Neural cell (in vitro differentiated cells): ENCODE data around the gene MYEF2. TPM values are rescaled to one million over a fixed set of nuclear protein-coding genes. Genes with fewer than 3 reads are reported as not detected.

ENCODE experiments used
- H2AFZ ChIP-seq: fragments of 200-600, 300-800 bp; sonication (generic), shearing (Covaris generic); 2 replicates; pipeline ENCODE4 v1.6.0; 2014; ENCODE audit warnings: low read depth, mild to moderate bottlenecking, antibody characterized with exemption, low read length, moderate library complexity
- H3F3A ChIP-seq: fragments of 200-600 bp; shearing (Covaris generic); 2 replicates; pipeline ENCODE4 v1.6.1; 2016; ENCODE audit warnings: mild to moderate bottlenecking, moderate library complexity, mixed read lengths, antibody characterized with exemption, low read length; ENCODE audit not compliant: insufficient read depth, poor library complexity, severe bottlenecking
- H3K27ac ChIP-seq: fragments of 200-600, 300-800 bp; sonication (generic), shearing (Covaris generic); 2 replicates; pipeline ENCODE4 v1.5.1; 2014; ENCODE audit warnings: mild to moderate bottlenecking, low read length, moderate library complexity
- H3K27me3 ChIP-seq: fragments of 300-800, 200-600 bp; sonication (generic), shearing (Covaris generic); 2 replicates; pipeline ENCODE4 v1.6.0; 2014; ENCODE audit warnings: mild to moderate bottlenecking, low read depth, low read length, moderate library complexity; ENCODE audit not compliant: insufficient read depth
- H3K36me3 ChIP-seq: fragments of 300-800, 200-600 bp; sonication (generic), shearing (Covaris generic); 2 replicates; pipeline ENCODE4 v1.5.1; 2014; ENCODE audit warnings: mild to moderate bottlenecking, antibody characterized with exemption, low read length, moderate library complexity; ENCODE audit not compliant: insufficient read depth
- H3K4me2 ChIP-seq: fragments of 300-800, 200-600 bp; sonication (generic), shearing (Covaris generic); 2 replicates; pipeline ENCODE4 v1.6.0; 2014; ENCODE audit warnings: mild to moderate bottlenecking, low read length
- H3K4me3 ChIP-seq: fragments of 300-800, 200-600 bp; sonication (generic), shearing (Covaris generic); 2 replicates; pipeline ENCODE4 v1.5.1; 2014; ENCODE audit warnings: mild to moderate bottlenecking, low read length, moderate library complexity
- H3K79me2 ChIP-seq: fragments of 200-600 bp; shearing (Covaris generic); replicated peaks from 2 replicates; pipeline ENCODE4 v1.6.0; 2014; ENCODE audit warnings: mild to moderate bottlenecking, low read length, moderate library complexity; ENCODE audit not compliant: insufficient read depth
- H3K9ac ChIP-seq: fragments of 300-800, 200-600 bp; sonication (generic), shearing (Covaris generic); 2 replicates; pipeline ENCODE4 v1.6.1; 2016; ENCODE audit warnings: mild to moderate bottlenecking, low read length, mixed read lengths
- H3K9me2 ChIP-seq: fragments of 200-600 bp; shearing (Covaris generic); 2 replicates; pipeline ENCODE4 v1.6.1; 2016; ENCODE audit warnings: mild to moderate bottlenecking, low read length, mixed read lengths; ENCODE audit not compliant: insufficient read depth
- H3K9me3 ChIP-seq: fragments of 200-600, 300-800 bp; sonication (generic), shearing (Covaris generic); 2 replicates; pipeline ENCODE4 v1.6.1; 2016; ENCODE audit warnings: mild to moderate bottlenecking, mixed run types, low read length, moderate library complexity, mixed read lengths
- H4K20me1 ChIP-seq: fragments of 200-600 bp; shearing (Covaris generic); 2 replicates; pipeline ENCODE4 v1.6.1; 2016; ENCODE audit warnings: mild to moderate bottlenecking, mixed run types; ENCODE audit not compliant: insufficient read depth
- EP300 ChIP-seq: fragments of 450-650 bp; conservative IDR thresholded peaks from 2 replicates; pipeline ENCODE4 v1.6.1; 2014; ENCODE audit warnings: antibody characterized with exemption, mild to moderate bottlenecking, moderate library complexity; ENCODE audit not compliant: poor library complexity, severe bottlenecking
- EZH2 ChIP-seq: fragments of 200-600, 300-800 bp; shearing (Covaris generic), sonication (generic); IDR thresholded peaks from 2 replicates; pipeline ENCODE4 v1.6.1; 2014; ENCODE audit warnings: antibody characterized with exemption, low read length, borderline replicate concordance, mild to moderate bottlenecking; ENCODE audit not compliant: insufficient read depth, poor library complexity, severe bottlenecking
- MXI1 ChIP-seq: fragments of 450-650 bp; conservative IDR thresholded peaks from 2 replicates; pipeline ENCODE4 v1.6.1; 2014; ENCODE audit warnings: antibody characterized with exemption, mild to moderate bottlenecking; ENCODE audit not compliant: poor library complexity, severe bottlenecking
- POLR2AphosphoS5 ChIP-seq: IDR thresholded peaks from 2 replicates; pipeline ENCODE4 v1.6.1; 2012
- RAD21 ChIP-seq: fragments of 450-650 bp; conservative IDR thresholded peaks from 2 replicates; pipeline ENCODE4 v1.6.1; 2014; ENCODE audit warnings: antibody characterized with exemption, mild to moderate bottlenecking, moderate library complexity
- SMC3 ChIP-seq: fragments of 450-650 bp; conservative IDR thresholded peaks from 2 replicates; pipeline ENCODE4 v1.6.1; 2014; ENCODE audit warnings: antibody characterized with exemption, mild to moderate bottlenecking, moderate library complexity; ENCODE audit not compliant: poor library complexity
- TAF1 ChIP-seq: IDR thresholded peaks from 2 replicates; pipeline ENCODE4 v1.6.1; 2012; ENCODE audit warnings: low read depth
- polyA plus RNA-seq: library from polyadenylated mRNA; depleted of rRNA; stranded (reverse); fragments of >200 nt; gene quantifications from 2 replicates; pipeline ENCODE4 v1.2.3, GENCODE V29; 2014
- TF ChIP-seq, protein P1 (sequence below): IDR thresholded peaks from 2 replicates; pipeline ENCODE4 v1.6.1; 2012; ENCODE audit warnings: borderline replicate concordance
- TF ChIP-seq, protein P2 (sequence below): fragments of 450-650 bp; IDR thresholded peaks from 2 replicates; pipeline ENCODE4 v1.5.1; 2014; ENCODE audit warnings: antibody characterized with exemption, mild to moderate bottlenecking, moderate library complexity; ENCODE audit not compliant: poor library complexity, severe bottlenecking

Gene MYEF2
- polyA plus RNA-seq, 1 donor from 2014 or later: 176 TPM

DNA sequence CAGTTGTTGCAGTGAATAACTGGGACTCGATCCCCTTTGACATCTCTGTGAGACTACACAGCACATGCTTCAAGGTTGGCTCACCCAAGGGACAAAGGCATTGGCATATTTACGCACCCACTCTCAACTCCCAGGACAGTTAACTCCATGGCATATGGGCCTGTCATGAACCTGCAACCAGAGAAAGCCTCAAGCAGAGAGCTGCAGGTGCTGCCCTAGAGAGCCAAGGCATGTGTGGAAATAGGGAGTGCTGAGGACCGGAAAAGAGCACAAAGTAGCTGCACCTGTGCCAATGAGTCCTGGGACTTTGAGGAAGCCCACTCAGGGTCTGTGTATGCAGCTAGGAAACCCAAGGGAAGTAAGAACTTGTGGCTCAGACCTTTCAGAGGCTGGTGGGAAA lies 90.3 kb downstream of the MYEF2 start:
- no peaks in the 10 kb centered on the region for H3F3A ChIP-seq
- H2AFZ ChIP-seq: no peak overlapping the region
- H3K27me3 ChIP-seq: no peaks in the 10 kb centered on the region

DNA sequence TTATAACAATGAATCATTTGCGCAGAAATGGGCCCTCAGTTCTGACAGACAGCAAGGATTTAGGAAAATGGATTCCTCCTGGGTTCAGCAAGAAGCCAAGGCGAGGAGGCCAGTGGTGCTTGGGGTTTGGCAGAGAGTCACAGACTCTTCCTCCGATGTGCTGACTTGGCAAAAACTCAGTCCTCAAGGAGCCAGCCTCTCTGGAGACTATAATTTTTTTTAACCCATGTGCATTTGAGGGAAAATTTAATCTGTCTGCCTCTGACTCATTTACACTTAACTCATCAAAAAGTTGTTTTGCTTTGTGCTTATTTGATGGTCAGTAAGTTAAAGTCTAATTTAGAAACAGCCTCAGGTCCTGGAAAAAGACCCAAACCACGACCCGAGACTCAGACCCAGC lies 91.5 kb downstream of the MYEF2 start:
- Histone ChIP-seq H3K27me3 (no peaks in the 10 kb centered on the region), H3K4me2 (no peak overlapping the region), H3K36me3 (no peaks in the 10 kb centered on the region), H3K9me3 (no peaks in the 10 kb centered on the region), H3K27ac (no peak overlapping the region), H3K79me2 (no peaks in the 10 kb centered on the region), H2AFZ (no peak overlapping the region), H4K20me1 (no peaks in the 10 kb centered on the region), H3K4me3 (no peak overlapping the region), H3K9ac (no peak overlapping the region), H3F3A (no peaks in the 10 kb centered on the region), H3K9me2 (no peaks in the 10 kb centered on the region)
- no peak for TF ChIP-seq POLR2AphosphoS5
- TF ChIP-seq, protein P1, sequence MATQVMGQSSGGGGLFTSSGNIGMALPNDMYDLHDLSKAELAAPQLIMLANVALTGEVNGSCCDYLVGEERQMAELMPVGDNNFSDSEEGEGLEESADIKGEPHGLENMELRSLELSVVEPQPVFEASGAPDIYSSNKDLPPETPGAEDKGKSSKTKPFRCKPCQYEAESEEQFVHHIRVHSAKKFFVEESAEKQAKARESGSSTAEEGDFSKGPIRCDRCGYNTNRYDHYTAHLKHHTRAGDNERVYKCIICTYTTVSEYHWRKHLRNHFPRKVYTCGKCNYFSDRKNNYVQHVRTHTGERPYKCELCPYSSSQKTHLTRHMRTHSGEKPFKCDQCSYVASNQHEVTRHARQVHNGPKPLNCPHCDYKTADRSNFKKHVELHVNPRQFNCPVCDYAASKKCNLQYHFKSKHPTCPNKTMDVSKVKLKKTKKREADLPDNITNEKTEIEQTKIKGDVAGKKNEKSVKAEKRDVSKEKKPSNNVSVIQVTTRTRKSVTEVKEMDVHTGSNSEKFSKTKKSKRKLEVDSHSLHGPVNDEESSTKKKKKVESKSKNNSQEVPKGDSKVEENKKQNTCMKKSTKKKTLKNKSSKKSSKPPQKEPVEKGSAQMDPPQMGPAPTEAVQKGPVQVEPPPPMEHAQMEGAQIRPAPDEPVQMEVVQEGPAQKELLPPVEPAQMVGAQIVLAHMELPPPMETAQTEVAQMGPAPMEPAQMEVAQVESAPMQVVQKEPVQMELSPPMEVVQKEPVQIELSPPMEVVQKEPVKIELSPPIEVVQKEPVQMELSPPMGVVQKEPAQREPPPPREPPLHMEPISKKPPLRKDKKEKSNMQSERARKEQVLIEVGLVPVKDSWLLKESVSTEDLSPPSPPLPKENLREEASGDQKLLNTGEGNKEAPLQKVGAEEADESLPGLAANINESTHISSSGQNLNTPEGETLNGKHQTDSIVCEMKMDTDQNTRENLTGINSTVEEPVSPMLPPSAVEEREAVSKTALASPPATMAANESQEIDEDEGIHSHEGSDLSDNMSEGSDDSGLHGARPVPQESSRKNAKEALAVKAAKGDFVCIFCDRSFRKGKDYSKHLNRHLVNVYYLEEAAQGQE: no peak
- TF ChIP-seq EP300: no peak
- no peak for TF ChIP-seq RAD21
- TF ChIP-seq, protein P2, sequence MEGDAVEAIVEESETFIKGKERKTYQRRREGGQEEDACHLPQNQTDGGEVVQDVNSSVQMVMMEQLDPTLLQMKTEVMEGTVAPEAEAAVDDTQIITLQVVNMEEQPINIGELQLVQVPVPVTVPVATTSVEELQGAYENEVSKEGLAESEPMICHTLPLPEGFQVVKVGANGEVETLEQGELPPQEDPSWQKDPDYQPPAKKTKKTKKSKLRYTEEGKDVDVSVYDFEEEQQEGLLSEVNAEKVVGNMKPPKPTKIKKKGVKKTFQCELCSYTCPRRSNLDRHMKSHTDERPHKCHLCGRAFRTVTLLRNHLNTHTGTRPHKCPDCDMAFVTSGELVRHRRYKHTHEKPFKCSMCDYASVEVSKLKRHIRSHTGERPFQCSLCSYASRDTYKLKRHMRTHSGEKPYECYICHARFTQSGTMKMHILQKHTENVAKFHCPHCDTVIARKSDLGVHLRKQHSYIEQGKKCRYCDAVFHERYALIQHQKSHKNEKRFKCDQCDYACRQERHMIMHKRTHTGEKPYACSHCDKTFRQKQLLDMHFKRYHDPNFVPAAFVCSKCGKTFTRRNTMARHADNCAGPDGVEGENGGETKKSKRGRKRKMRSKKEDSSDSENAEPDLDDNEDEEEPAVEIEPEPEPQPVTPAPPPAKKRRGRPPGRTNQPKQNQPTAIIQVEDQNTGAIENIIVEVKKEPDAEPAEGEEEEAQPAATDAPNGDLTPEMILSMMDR: no peak
- TF ChIP-seq EZH2: no peak
- TF ChIP-seq TAF1: no peak
- TF ChIP-seq SMC3: no peak
- TF ChIP-seq MXI1: no peak

More for the DNA sequence above, 90.3 kb downstream of the MYEF2 start:
- Histone ChIP-seq H4K20me1 (no peaks in the 10 kb centered on the region), H3K79me2 (no peaks in the 10 kb centered on the region), H3K9me3 (no peaks in the 10 kb centered on the region), H3K9me2 (no peaks in the 10 kb centered on the region), H3K4me3 (no peak overlapping the region), H3K27ac (no peak overlapping the region), H3K9ac (no peak overlapping the region), H3K36me3 (no peaks in the 10 kb centered on the region), H3K4me2 (no peak overlapping the region)
- TF ChIP-seq EZH2: no peak
- no peak for TF ChIP-seq POLR2AphosphoS5
- no peak for TF ChIP-seq SMC3
- no peak for TF ChIP-seq TAF1
- TF ChIP-seq, protein P1: no peak
- no peak for TF ChIP-seq MXI1
- no peak for TF ChIP-seq EP300
- no peak for TF ChIP-seq RAD21
- TF ChIP-seq, protein P2: no peak
